Mucosa of stomach (tissue), 1 donor: ENCODE measurements around the gene SH3BGRL2.

ENCODE experiments used
- H3K27me3 ChIP-seq: one replicate; pipeline ENCODE4 v1.7.0; 2013; ENCODE audit warnings: mild to moderate bottlenecking, low read length; ENCODE audit not compliant: control insufficient read depth, insufficient read depth
- H3K36me3 ChIP-seq: one replicate; pipeline ENCODE4 v1.7.0; 2013; ENCODE audit warnings: low read length; ENCODE audit not compliant: control insufficient read depth, insufficient read depth
- H3K4me1 ChIP-seq: one replicate; pipeline ENCODE4 v1.7.0; 2013; ENCODE audit warnings: mild to moderate bottlenecking, low read length; ENCODE audit not compliant: control insufficient read depth, insufficient read depth
- H3K4me3 ChIP-seq: one replicate; pipeline ENCODE4 v1.7.0; 2013; ENCODE audit warnings: low read length
- H3K9ac ChIP-seq: one replicate; pipeline ENCODE4 v1.7.0; 2013; ENCODE audit warnings: mild to moderate bottlenecking, low read length, moderate library complexity
- H3K9me3 ChIP-seq: one replicate; pipeline ENCODE4 v1.7.0; 2013; ENCODE audit warnings: mild to moderate bottlenecking, low read length, moderate library complexity; ENCODE audit not compliant: control insufficient read depth
- donor health status: Pancreatic carcinoma.

SH3BGRL2 gene

DNA sequence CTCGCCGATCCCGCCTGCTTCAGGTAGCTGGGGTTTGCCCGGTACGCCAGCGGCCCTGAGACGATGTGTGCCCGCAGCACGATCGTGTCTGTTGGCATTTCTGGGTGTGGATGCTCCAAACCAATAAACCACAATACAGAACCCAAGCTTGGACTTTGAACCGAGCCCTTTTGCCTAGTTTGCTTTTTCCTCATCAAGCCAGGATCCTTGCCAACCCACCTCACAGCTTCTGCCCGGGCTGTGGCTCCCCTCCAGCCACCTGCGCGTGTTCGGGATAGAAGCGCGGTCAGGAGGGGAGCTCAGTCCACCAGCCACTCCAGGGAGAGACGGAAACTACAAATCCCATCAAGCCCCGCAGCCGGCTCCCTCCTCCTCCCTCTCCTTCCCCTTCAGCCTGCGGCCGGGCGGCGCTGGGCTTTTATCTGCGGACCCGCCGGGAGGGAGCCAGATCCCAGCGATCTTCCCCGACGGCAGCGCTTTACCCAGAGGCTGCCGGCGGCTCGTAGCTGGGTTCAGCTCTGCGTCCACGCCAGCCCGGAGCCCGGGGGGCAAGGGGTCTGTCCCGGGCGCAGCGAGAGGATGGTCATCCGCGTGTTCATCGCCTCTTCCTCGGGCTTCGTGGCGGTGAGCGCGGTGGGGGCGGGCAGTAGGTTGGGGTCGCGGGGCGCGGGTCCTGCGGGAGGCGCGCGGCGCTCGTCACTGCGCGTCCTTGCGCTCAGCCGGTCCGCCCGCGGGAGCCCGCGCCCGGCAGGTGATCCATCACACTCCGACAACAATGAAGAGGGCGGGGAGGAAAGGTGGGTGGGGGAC, at the start of gene SH3BGRL2:
TSS of gene SH3BGRL2 (plus strand) at position 447 of the 810 bp plus-strand sequence. CDS start at position 580, 133 bp downstream.
- Histone ChIP-seq H3K4me3 (peak within 1 kb of the TSS; percentile 57), H3K36me3 (no peaks in the 10 kb centered on the region), H3K9ac (peak within 1 kb of the TSS; percentile 92), H3K9me3 (no peaks in the 10 kb centered on the region), H3K27me3 (no peaks in the 10 kb centered on the region), H3K4me1 (peaks cover 21% of the 10 kb centered on the region)

DNA sequence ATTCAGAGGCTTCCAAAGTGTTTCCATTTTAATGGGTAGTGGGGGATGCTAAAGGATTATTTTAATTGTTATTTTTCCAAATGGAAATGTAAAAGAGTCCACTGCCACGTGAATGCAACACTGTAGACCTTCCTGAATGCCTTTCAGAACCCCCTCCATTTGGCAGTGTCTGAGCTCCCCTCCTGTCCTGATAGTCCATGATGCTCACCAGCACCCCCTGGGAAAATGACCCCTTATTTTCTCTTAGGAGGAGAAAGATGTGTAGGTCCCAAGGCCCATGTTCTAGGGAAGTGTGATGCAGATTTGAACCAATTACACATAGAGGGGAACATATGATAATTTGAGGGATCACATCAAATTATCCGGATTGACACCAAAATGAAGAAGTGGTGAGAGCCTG, 46.8 kb upstream of the SH3BGRL2 start:
- H3K9me3 ChIP-seq, result no peaks in the 10 kb centered on the region
- no peak overlapping the region for H3K4me3 ChIP-seq
- no peak overlapping the region for H3K9ac ChIP-seq
- no peaks in the 10 kb centered on the region for H3K27me3 ChIP-seq
- no peaks in the 10 kb centered on the region for H3K36me3 ChIP-seq
- H3K4me1 ChIP-seq, result no peaks in the 10 kb centered on the region

DNA sequence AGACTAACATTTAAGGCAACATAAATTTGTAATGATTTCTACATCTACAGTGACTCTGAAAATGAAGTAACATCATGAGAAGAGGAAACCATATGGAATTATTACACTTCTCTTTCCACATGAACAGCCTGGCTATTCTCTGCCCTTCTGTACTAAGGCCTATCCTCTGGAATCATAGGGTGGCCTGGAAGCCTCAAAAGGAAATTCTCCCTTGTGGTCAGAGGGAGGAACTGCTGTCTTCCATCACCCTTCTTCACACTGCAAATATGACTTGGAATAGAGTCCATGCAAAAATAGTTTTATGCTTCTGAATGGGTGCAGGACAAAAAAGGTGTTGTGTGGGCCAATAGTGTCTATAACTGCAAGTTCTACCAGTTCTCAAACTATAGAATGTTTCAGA, 44.6 kb upstream of the SH3BGRL2 start:
- Histone ChIP-seq H3K9ac (no peak overlapping the region), H3K4me3 (no peak overlapping the region), H3K27me3 (no peaks in the 10 kb centered on the region), H3K36me3 (no peaks in the 10 kb centered on the region), H3K4me1 (no peaks in the 10 kb centered on the region), H3K9me3 (no peaks in the 10 kb centered on the region)

DNA sequence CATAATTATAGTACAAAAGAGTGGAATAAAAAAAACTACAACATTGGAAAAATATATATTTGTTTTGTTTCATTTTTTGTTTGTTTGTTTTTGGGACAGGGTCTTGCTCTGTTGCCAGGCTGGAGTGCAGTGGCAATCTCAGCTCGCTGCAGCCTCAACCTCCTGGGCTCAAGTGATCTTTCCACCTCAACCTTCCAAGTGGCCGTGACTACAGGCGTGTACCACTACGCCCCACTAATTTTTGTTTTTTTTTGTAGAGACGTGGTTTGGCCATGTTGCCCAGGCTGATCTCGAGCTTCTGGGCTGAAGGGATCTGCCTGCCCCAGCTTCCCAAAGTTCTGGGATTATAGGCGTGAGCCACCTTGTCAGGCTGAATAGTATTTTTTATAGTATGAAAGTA, 41.4 kb upstream of the SH3BGRL2 start:
- Histone ChIP-seq H3K9ac (no peak overlapping the region), H3K4me1 (no peaks in the 10 kb centered on the region), H3K36me3 (no peaks in the 10 kb centered on the region), H3K27me3 (no peaks in the 10 kb centered on the region), H3K9me3 (no peaks in the 10 kb centered on the region), H3K4me3 (no peak overlapping the region)

GRCh38 chr6:79597155-79597554, 34.0 kb upstream of the SH3BGRL2 start:
- no peak overlapping the region for H3K4me3 ChIP-seq
- no peaks in the 10 kb centered on the region for H3K27me3 ChIP-seq
- no peaks in the 10 kb centered on the region for H3K36me3 ChIP-seq
- no peaks in the 10 kb centered on the region for H3K9me3 ChIP-seq
- H3K4me1 ChIP-seq, result peaks cover 32% of the 10 kb centered on the region
- no peak overlapping the region for H3K9ac ChIP-seq

DNA sequence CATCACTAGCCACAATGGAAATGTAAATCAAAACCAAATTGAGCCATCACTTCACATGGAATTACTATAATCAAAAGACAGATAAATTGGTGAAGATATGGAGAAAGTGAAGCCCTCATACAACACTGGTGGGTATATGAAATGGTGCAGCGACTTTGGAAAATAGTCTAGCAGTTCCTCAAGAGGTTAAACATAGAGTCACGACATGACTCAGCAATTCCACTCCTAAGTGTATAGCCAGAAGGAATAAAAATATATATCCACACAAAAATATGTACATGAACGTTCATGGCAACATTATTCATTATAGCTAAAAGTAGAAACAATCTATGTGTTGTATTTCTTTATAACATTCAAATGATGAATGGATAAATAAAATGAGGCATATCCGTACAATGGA, 33.1 kb upstream of the SH3BGRL2 start:
- no peak overlapping the region for H3K4me3 ChIP-seq
- no peaks in the 10 kb centered on the region for H3K9me3 ChIP-seq
- peaks cover 34% of the 10 kb centered on the region for H3K4me1 ChIP-seq
- H3K9ac ChIP-seq, result no peak overlapping the region
- H3K36me3 ChIP-seq, result no peaks in the 10 kb centered on the region
- no peaks in the 10 kb centered on the region for H3K27me3 ChIP-seq

GRCh38 chr6:79599725-79600259, 31.3 kb upstream of the SH3BGRL2 start:
- H3K4me3 ChIP-seq, result no peak overlapping the region
- H3K4me1 ChIP-seq, result peaks cover 34% of the 10 kb centered on the region
- no peak overlapping the region for H3K9ac ChIP-seq
- no peaks in the 10 kb centered on the region for H3K36me3 ChIP-seq
- no peaks in the 10 kb centered on the region for H3K9me3 ChIP-seq
- no peaks in the 10 kb centered on the region for H3K27me3 ChIP-seq

- H3K4me1 ChIP-seq, result peaks cover 34% of the 10 kb centered on the region
- no peaks in the 10 kb centered on the region for H3K9me3 ChIP-seq
- no peak overlapping the region for H3K9ac ChIP-seq
- no peaks in the 10 kb centered on the region for H3K36me3 ChIP-seq
- no peaks in the 10 kb centered on the region for H3K27me3 ChIP-seq
- no peak overlapping the region for H3K4me3 ChIP-seq
These were observed 30.8 kb upstream of the SH3BGRL2 start for GRCh38 chr6:79600313-79600712.

DNA sequence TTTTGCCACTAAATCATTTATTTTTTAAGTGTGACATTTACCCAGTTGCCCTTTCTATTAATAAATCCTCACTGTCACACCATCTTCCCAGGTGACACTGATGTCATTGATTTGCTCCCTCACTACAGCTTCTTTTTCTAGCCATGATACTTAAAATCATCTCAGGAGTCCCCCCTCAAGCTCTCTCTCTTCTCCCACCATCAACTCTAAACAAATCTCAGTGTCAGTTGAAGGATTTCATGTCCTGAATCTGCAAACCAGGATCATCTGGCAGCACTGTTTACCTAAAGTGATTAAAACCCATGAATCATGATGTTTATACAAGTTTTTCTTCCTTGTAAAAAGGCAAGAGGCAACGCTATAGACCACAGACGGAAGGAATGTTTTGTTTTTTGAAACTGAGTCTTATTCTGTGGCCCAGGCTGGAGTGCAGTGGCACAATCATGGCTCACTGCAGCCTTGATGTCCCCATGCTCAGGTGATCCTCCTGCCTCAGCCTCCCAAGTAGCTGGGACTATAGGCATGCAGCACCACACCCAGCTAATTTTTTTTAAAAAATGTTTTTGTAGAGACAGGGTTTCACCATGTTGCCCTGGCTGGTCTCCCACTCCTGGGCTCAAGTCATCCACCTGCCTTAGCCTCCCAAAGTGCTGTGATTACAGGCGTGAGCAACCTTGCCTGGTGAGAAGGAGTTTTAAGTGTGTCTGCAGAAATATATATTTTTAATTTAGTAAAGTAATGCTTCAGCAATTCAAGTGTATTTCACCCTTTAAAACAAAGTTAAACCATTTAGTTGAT, 30.1 kb upstream of the SH3BGRL2 start:
- H3K9me3 ChIP-seq, result no peaks in the 10 kb centered on the region
- H3K4me1 ChIP-seq, result peaks cover 35% of the 10 kb centered on the region
- no peaks in the 10 kb centered on the region for H3K36me3 ChIP-seq
- no peak overlapping the region for H3K9ac ChIP-seq
- no peak overlapping the region for H3K4me3 ChIP-seq
- H3K27me3 ChIP-seq, result no peaks in the 10 kb centered on the region

GRCh38 chr6:79602859-79603258, 28.3 kb upstream of the SH3BGRL2 start:
- Histone ChIP-seq H3K4me1 (peaks cover 49% of the 10 kb centered on the region), H3K9me3 (no peaks in the 10 kb centered on the region), H3K4me3 (no peak overlapping the region), H3K36me3 (no peaks in the 10 kb centered on the region), H3K27me3 (no peaks in the 10 kb centered on the region), H3K9ac (no peak overlapping the region)

DNA sequence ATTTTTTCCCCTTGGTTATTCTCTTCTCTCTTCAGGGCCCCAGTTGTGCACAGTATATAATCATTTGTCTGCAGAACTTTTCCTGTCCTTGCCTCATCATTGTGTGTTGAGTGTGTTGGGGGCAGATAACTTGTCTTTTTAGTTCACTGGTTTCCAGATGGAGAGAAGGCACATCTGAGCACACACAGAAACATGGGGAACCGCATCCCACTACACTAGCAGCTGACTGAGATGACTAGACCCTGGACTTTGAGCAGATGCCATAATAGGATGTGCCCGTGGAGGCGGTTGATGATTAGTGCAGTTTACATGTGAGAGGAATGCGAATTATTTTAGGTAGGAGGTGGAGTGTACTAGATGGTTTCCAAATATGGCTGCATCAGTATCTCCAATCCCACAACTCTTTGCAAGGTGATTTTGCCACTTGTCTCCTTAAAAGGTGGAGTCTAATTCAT, 26.5 kb upstream of the SH3BGRL2 start:
- H3K9ac ChIP-seq, result no peak overlapping the region
- no peaks in the 10 kb centered on the region for H3K27me3 ChIP-seq
- H3K9me3 ChIP-seq, result no peaks in the 10 kb centered on the region
- no peaks in the 10 kb centered on the region for H3K36me3 ChIP-seq
- peaks cover 57% of the 10 kb centered on the region for H3K4me1 ChIP-seq
- no peak overlapping the region for H3K4me3 ChIP-seq

DNA sequence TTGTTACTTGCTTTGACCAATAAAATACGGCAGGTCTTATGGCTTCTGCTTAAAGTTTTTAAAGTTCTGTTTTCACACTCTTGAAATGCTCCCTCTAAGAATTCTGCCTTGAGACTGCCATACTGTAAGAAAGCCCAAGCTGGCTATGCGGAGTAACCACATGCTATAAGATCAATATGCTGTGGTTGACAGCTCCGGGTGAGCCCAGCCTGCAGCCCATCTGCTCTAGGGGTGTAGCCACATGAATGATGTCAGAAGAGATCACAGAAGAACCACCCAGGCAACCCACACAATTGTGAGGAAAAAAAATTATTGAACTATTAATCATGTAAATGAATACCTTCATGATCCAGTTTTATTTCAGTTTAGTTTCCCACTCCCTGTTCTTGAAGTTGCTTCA, 26.1 kb upstream of the SH3BGRL2 start:
- no peak overlapping the region for H3K9ac ChIP-seq

More for the DNA sequence above, 26.1 kb upstream of the SH3BGRL2 start:
- Histone ChIP-seq H3K27me3 (no peaks in the 10 kb centered on the region), H3K36me3 (no peaks in the 10 kb centered on the region), H3K4me3 (no peak overlapping the region), H3K4me1 (peaks cover 57% of the 10 kb centered on the region), H3K9me3 (no peaks in the 10 kb centered on the region)
